ENCODE results near the gene TMEM107. TPM values are rescaled to one million over a fixed set of nuclear protein-coding genes. Genes with fewer than 3 reads are reported as not detected.

Gene TMEM107
- total RNA-seq, 1 experiment from 2014 or later = 13.5 TPM

- Mint-ChIP-seq H3K4me3 (ENCODE audit: low read depth, unreplicated experiment) (no peak overlapping the region), H3K27me3 (ENCODE audit: unreplicated experiment) (peaks cover 25% of the 10 kb centered on the region), H3K4me1 (ENCODE audit: low read depth, unreplicated experiment) (peaks cover 6% of the 10 kb centered on the region), H3K36me3 (ENCODE audit: insufficient read depth, unreplicated experiment) (peaks cover 2% of the 10 kb centered on the region), H3K27ac (ENCODE audit: unreplicated experiment) (no peak overlapping the region), H3K9me3 (ENCODE audit: low read depth, unreplicated experiment) (no peaks in the 10 kb centered on the region)
- no peak for TF ChIP-seq CTCF (IDR thresholded peaks at IDR 0.05; ENCODE audit: unreplicated experiment)
- intact Hi-C loops (cut with micrococcal nuclease; ENCODE audit: unreplicated experiment) = no loop called here
- CTCF ChIA-PET = no interaction called here
- BruUV-seq (replicated peaks) = no TSS peak
- no peak for DNase-seq
Measured at GRCh38 chr17:8131844-8132441, 44.2 kb downstream of the TMEM107 start.

DNA sequence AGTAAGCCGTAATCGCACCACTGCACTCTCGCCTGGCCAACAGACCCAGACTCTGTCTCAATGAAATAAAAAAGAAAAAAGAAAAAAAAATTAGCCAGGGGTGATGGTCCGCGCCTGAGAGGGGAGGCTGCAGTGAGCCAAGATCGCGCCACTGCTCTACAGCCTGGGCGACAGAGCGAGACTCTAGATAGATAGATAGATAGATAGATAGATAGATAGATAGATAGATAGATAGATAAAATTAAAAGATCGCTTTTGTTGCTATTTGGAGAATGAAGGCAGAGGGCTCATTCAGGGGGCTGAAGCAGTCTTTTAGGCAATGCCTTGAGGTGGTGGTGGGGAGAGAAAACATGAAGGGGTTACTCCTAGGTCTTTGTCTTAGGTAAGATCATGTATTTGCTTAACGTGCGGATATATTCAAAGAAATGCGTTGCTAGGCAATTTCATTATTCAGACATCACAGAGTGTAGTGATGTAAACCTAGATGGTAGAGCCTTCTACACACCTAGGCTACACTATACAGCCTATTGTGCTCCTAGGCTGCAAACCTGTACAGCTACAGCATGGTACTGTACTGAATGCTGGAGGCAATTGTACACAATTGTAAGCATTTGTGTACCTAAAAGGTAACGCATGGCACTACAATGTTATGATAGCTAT, 47.9 kb downstream of the TMEM107 start:
- H3K4me3 Mint-ChIP-seq (ENCODE audit: low read depth, unreplicated experiment) = no peak overlapping the region
- no peak for TF ChIP-seq CTCF (IDR thresholded peaks at IDR 0.05; ENCODE audit: unreplicated experiment)
- no TSS peak for BruUV-seq (replicated peaks)
- no peak overlapping the region for H3K27ac Mint-ChIP-seq (ENCODE audit: unreplicated experiment)
- H3K27me3 Mint-ChIP-seq (ENCODE audit: unreplicated experiment) = peaks cover 62% of the 10 kb centered on the region
- peaks cover 26% of the 10 kb centered on the region for H3K36me3 Mint-ChIP-seq (ENCODE audit: insufficient read depth, unreplicated experiment)
- intact Hi-C loops (cut with micrococcal nuclease; ENCODE audit: unreplicated experiment) = no loop called here
- peaks cover 43% of the 10 kb centered on the region for H3K4me1 Mint-ChIP-seq (ENCODE audit: low read depth, unreplicated experiment)
- H3K9me3 Mint-ChIP-seq (ENCODE audit: low read depth, unreplicated experiment) = no peaks in the 10 kb centered on the region
- no peak for DNase-seq
- CTCF ChIA-PET = no interaction called here

DNA sequence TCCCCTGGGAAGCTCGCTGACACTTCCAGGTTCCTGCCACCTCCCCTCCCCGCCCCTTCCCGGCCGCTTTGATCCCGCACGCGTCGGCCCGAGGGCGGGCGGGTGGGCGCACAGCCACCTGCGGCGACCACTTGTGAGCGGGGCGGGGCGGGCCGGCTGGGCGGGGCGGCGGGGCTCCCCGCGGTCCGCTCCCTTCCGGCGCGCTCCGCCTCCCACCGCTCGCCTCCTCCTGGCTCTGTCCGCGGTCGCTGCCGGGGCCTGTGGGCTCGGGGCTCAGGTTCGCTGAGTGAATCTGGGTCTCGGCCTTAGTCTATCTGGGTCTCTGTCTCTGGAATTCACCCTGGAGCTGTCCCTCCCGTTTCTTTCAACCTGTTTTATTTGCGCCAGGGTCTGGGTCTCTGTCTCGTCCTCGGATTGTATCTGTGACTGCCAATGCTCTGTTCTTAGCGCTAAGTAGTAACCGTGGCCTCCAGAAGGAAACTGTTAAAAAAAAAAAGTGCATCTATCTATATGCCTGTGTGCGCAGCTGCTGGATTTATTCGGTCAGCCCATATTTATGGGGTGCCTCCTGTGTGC, 49.6 kb downstream of the TMEM107 start:
- H3K4me3 Mint-ChIP-seq (ENCODE audit: low read depth, unreplicated experiment) = peak overlapping the region; percentile 91
- intact Hi-C loops (cut with micrococcal nuclease; ENCODE audit: unreplicated experiment) = no loop called here
- BruUV-seq (replicated peaks) = no TSS peak
- TF ChIP-seq CTCF (IDR thresholded peaks at IDR 0.05; ENCODE audit: unreplicated experiment) = no peak
- peaks cover 48% of the 10 kb centered on the region for H3K4me1 Mint-ChIP-seq (ENCODE audit: low read depth, unreplicated experiment)
- peak; percentile 43 for DNase-seq
- CTCF ChIA-PET = interaction anchor here (0.6 to 1.0 kb wide), 4 partner anchors 27 to 187 kb away, joined by 3 read pairs; no protein-coding TSS in a partner anchor
- peaks cover 75% of the 10 kb centered on the region for H3K27me3 Mint-ChIP-seq (ENCODE audit: unreplicated experiment)
- peaks cover 26% of the 10 kb centered on the region for H3K36me3 Mint-ChIP-seq (ENCODE audit: insufficient read depth, unreplicated experiment)
- no peaks in the 10 kb centered on the region for H3K9me3 Mint-ChIP-seq (ENCODE audit: low read depth, unreplicated experiment)
- peak overlapping the region; percentile 94 for H3K27ac Mint-ChIP-seq (ENCODE audit: unreplicated experiment)

GRCh38 chr17:8125947-8126490, 50.2 kb downstream of the TMEM107 start:
- intact Hi-C loops (cut with micrococcal nuclease; ENCODE audit: unreplicated experiment) = loop anchor here (2.0 kb wide), 1 partner anchor 175 kb away; no protein-coding TSS in a partner anchor
- CTCF ChIA-PET = interaction anchor here (0.9 kb wide), 1 partner anchor 31 kb away, joined by 3 read pairs; no protein-coding TSS in a partner anchor

More at GRCh38 chr17:8125947-8126490, 50.2 kb downstream of the TMEM107 start:
- H3K4me1 Mint-ChIP-seq (ENCODE audit: low read depth, unreplicated experiment) = peaks cover 48% of the 10 kb centered on the region
- no peak for DNase-seq
- H3K27me3 Mint-ChIP-seq (ENCODE audit: unreplicated experiment) = peaks cover 75% of the 10 kb centered on the region
- no peaks in the 10 kb centered on the region for H3K9me3 Mint-ChIP-seq (ENCODE audit: low read depth, unreplicated experiment)
- H3K4me3 Mint-ChIP-seq (ENCODE audit: low read depth, unreplicated experiment) = peak overlapping the region; percentile 91
- no peak for TF ChIP-seq CTCF (IDR thresholded peaks at IDR 0.05; ENCODE audit: unreplicated experiment)
- no TSS peak for BruUV-seq (replicated peaks)
- peak overlapping the region; percentile 94 for H3K27ac Mint-ChIP-seq (ENCODE audit: unreplicated experiment)
- H3K36me3 Mint-ChIP-seq (ENCODE audit: insufficient read depth, unreplicated experiment) = peaks cover 28% of the 10 kb centered on the region

Measured in Calu3 (cell line).